ENCODE results near the gene FAM193B.

- TF ChIP-seq POLR2A (IDR thresholded peaks at IDR 0.05; ENCODE audit: low read length): no peak
- TF ChIP-seq GATA1 (IDR thresholded peaks at IDR 0.05; ENCODE audit: low read depth, low read length): no peak
Observed at GRCh38 chr5:177487975-177488374, 66.4 kb downstream of the FAM193B start.

Measured in erythroblast (primary cell).